Activated CD8-positive, alpha-beta memory T cell treated with anti-CD3 and anti-CD28 coated beads for 48 hours (primary cell): ENCODE results near the gene TCERG1L.
"Not testable (repeated sequence)": the region's sequence is repeated elsewhere in the genome, so short reads cannot be mapped to it uniquely, and the experiment has no call there.

Experiments
- DNase-seq, 3 experiments: peaks; one replicate each; pipeline ENCODE4 v3.0.0-alpha.2; 2020; ENCODE audit warnings: low read depth in 2 of 3, low spot score in 2 of 3

TCERG1L gene

GRCh38 chr10:131187926-131188325, 123.6 kb downstream of the TCERG1L start:
- DNase-seq, result no peak

GRCh38 chr10:131187274-131187673, 124.2 kb downstream of the TCERG1L start:
- DNase-seq, result no peak

DNA sequence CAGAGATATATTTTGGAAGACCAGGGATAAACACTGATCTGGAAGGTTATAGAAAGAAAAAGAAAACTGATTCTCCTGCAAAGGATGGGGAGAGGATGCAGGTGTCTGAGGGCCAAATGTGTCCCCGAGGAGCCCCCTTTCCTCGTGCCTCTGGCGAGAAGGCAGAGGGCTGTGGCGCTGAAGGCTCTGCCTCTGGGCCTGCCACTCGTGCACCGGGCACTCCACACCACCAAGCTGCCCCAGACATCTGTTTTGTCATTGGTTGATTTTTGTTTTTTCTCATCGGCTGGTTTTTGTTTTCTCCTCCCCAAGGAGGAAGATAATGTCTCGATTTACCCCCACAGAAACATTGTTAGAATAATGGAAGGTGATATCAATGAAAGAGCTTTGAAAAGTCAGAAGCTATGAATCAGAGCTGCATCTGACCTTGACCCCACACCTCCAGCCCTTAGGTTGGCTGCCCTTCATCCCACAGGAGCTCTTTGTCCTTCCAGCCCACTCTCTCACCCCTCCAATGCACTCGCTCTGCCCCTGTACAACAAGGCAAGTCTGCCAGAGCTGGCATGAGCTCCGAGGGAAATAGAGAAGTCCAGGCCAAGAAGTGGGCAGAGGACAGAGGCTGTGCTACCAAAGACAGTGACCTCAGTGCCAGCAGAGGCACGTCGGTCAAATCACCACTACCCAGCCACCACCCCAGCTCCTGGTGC, 124.8 kb downstream of the TCERG1L start:
- no peak for DNase-seq

GRCh38 chr10:131184503-131184902, 127.0 kb downstream of the TCERG1L start:
- no peak for DNase-seq

DNA sequence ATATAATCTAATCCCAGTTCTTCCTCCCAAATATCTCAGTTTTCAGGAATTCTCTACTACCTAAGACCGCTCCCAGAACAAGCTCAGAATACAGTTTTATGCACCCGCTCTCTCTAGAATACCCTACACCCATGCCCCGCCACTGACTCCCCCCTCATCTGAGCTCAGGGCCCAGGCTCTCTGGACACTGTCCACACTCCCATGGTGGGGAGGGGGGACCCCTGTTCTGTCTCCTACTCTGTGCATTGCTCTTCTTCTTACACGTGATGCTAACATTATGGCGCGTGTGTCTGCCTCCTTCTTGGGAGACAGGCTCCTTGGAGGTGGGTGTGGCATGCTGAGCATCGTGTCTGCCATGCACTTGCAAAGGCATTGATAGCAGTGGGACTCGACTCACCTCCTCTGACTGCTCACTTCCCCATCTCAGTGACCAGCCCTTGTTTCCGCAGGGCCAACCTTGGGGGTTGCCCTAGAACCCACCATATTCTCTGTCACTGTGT, 127.9 kb downstream of the TCERG1L start:
- no peak for DNase-seq

GRCh38 chr10:131181456-131181855, 130.1 kb downstream of the TCERG1L start:
- DNase-seq, result no peak

DNA sequence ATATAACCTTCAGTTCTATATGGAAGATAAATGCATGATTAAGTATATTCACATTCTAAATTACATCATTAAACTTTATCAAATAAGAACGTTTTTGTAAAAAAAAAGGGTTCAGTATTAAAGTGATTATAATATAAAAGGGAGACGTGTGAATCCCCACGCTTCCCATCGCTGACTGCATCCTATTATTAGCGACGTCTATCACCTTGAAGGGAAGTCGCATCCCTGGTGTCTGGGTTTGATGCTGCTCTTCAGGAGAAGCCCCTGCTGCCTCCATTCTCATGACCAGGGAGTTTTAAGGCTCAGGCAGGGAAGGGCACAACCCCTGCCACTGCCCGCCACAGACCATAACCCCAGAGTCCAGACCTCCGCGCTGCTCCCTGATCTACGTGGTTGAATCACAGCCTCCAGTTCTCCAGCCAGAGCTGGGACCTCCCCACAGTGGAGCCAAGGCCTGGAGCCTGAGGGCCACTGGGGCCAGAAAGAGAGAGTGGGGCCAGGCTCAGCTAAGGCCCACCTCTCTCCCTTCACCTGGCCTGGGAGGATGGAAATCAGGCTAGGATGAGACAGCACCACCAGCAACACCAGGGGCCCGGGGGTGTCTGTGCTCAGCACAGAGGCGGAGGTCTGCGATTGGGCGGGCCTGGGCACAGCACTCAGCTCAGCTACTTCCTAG, 130.6 kb downstream of the TCERG1L start:
- no peak for DNase-seq

- DNase-seq, result no peak
These were observed 131.4 kb downstream of the TCERG1L start for GRCh38 chr10:131180086-131180485.

GRCh38 chr10:131179361-131179760, 132.2 kb downstream of the TCERG1L start:
- no peak for DNase-seq

DNA sequence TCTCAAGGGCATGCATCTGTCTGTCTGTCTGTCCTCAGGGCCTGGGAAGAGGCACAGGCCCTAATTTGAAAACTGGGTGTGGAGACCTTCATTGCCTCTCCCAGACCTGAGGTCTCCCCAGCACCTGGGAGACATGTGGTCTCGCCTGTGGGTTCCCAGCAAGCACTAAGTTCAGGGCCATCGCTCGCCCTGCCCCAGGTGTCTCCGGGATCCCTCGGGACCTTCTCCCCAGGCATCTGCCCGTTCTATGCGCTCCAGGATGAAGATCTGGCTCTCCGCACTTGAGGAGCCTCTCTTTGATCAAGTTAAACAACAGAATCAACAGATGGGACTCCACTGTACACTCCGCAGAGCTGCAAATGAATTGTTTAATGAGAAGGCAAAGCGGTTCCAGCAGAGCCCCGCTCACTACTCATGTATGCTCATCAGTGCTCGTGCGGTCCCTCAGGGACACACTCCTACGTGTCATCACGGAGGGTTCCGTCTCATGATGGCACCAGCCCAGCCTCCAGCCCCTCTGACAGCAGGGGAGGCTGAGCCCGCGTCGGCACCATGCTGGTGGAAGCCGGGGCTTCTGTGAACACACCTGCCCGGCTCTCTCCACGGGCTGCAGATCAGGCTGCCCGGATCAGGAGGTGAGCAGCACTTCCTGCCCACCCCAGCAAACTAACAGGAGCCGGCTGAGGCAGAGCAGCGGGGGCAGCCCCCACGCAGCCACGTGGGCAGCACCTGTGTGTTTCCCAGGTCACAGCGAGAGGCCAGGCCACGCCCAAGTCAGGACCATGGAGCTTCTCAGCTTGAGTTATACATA, 132.8 kb downstream of the TCERG1L start:
- no peak for DNase-seq

- no peak for DNase-seq
These were observed 133.8 kb downstream of the TCERG1L start for GRCh38 chr10:131177431-131178327.

DNA sequence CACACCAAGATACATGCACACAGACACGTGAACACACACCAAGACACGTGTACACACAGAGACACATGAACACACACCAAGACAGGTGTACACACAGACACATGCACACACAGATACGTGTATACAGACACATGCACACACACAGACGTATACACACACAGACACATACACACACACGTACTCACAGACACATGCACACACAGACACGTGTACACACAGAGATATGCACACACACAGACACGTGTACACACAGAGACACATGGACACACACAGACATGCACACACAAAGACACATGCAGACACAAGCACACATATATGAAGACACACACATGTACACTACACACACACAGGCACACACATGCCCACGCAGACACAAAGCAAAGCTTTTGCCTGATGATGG, 134.6 kb downstream of the TCERG1L start:
- DNase-seq, result no peak

- not testable (repeated sequence) for DNase-seq
These were observed 135.2 kb downstream of the TCERG1L start for GRCh38 chr10:131176324-131176723.

- DNase-seq, result no peak
These were observed 135.6 kb downstream of the TCERG1L start for GRCh38 chr10:131175891-131176290.

DNA sequence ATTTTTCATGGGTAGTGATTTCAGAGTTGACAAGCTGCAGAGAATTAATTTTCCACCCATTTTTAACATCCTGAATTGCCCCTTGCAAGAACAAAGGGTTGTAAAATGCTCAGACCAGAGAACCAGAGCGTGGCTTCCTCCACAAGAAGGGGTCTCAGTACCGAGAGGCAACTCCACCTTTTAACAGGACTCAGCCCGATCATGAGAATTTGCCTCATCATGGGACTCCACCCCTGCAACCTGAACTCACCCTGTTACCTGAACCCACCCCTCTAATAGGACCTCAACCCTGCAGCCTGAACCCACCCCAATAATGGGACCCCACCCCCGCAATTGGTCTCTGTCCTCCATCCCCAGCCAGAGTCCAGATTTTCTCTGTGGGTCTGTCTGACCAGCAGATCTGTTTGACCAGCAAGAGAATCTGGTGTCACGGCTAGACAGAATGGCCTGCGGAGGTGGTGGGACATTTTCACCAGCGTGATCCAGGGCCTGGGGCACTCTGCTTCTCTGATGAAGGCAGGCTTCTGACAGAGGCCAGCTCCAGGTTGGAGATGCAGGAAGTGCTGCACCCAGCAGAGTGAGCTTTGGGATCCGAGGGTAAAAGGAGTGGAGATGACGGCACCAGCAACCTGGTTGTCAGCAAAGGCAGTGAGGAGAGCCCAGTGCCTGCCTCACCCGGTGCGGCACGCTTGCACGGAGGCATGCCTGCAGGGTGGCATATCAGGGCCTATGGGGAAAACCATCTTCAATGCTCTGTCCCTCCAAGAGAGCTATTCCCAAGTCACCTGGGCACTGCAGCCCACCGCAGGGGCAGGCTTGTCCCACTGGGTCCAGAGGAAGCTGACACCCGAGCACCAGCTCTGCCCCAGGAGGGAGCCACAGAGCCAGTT, 136.6 kb downstream of the TCERG1L start:
- no peak for DNase-seq

DNA sequence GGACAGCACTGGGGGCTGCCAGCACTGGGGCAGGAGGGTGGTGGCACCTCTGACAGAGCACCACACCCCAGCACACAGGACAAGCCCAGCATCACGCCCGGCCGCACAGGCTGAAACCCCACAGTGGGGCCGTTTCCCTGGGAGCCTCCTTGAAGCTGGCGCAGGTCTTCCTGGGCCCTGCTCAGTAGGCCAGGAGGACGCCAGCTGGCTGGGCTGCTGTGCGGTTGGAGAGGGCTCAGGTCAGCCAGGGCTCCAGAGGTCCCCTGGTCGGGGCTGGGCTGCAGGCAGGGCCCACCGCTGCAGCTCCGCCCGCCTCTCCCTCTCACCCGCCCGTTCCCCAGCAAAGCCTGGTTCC, 137.3 kb downstream of the TCERG1L start:
- no peak for DNase-seq

- no peak for DNase-seq
These were observed 137.9 kb downstream of the TCERG1L start for GRCh38 chr10:131173484-131174210.

DNA sequence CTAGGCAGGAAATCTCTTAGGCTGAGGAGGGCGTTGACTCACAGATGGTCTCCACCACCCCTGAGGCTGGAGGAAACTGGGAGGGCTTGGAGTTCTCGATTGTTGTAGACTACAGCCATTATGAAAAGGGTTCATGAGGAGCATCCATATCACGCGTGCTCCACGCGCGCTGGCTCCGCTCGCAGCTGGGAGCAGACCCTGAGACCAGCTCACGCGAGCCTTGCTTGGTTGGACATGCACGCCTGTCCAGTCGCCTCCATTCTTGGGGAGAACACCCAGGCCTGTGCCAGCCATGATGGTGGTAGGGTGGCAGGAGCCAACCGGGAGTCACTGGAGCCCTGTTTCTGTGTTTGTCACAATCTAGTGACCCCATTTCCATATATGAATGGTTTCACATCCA, 139.1 kb downstream of the TCERG1L start:
- DNase-seq, result no peak

- no peak for DNase-seq
These were observed 142.4 kb downstream of the TCERG1L start for GRCh38 chr10:131169146-131169545.
